Thyroid gland (tissue), 4 donors: ENCODE measurements around the gene EXOC7. TPM values are rescaled to one million over a fixed set of nuclear protein-coding genes. Genes with fewer than 3 reads are reported as not detected.

Experiments used
- DNase-seq, 2 donors: peaks; one replicate each; pipeline ENCODE4 v3.0.0-alpha.2; 2019
- H3K27ac ChIP-seq, 3 donors: fragments of 200-600 bp; sonication (generic); 1 replicate in 2 of 3; 2 replicates in 1 of 3; pipeline ENCODE4 v1.5.1; 2016 to 2019; ENCODE audit warnings: mild to moderate bottlenecking in 1 of 3, moderate library complexity in 1 of 3
- H3K27me3 ChIP-seq: fragments of 200-600 bp; sonication (generic); one replicate; pipeline ENCODE4 v1.5.1; 2019
- H3K36me3 ChIP-seq, 2 donors: fragments of 200-600 bp; sonication (generic); one replicate each; pipeline ENCODE4 v1.5.1; 2016 to 2019
- H3K4me1 ChIP-seq, 2 donors: fragments of 200-600 bp; sonication (generic); one replicate each; pipeline ENCODE4 v1.5.1; 2017 to 2019
- H3K4me3 ChIP-seq, 3 donors: fragments of 200-600 bp; sonication (generic); replicated peaks in 1 of 3; 1 replicate in 2 of 3; 2 replicates in 1 of 3; pipeline ENCODE4 v1.5.1; 2016; ENCODE audit warnings: mild to moderate bottlenecking in 1 of 3
- H3K9me3 ChIP-seq: fragments of 200-600 bp; sonication (generic); one replicate; pipeline ENCODE4 v1.5.1; 2017
- POLR2A ChIP-seq, 2 donors: fragments of 450-650 bp; IDR thresholded peaks; one replicate each; pipeline ENCODE4 v1.6.1; 2017; ENCODE audit warnings: antibody characterized with exemption in 2 of 2, mild to moderate bottlenecking in 2 of 2, moderate library complexity in 1 of 2
- WGBS, 2 donors: methylation state at CpG; one replicate each; pipeline ENCODE4 v1.1.5; 2017; 5-methylcytosine and 5-hydroxymethylcytosine counted together
- intact Hi-C: fragments of 100-400 bp; cut with DNase I; formaldehyde crosslinking; loops from one replicate; pipeline ENCODE4 v1.15.1; 2023
- total RNA-seq, 4 donors: library from RNA; depleted of rRNA; stranded (reverse); fragments of >200 nt; gene quantifications; one replicate each; pipeline ENCODE4 v1.2.3, GENCODE V29; 2016
- TF ChIP-seq, protein P1 (sequence below), 6 experiments: fragments of 200-600 bp in 3 of 6; fragments of 450-650 bp in 3 of 6; sonication (generic) in 3 of 6; IDR thresholded peaks; one replicate each; pipeline ENCODE4 v1.5.1; 2016 to 2019; ENCODE audit warnings: antibody characterized with exemption in 6 of 6, mild to moderate bottlenecking in 2 of 6, inconsistent platforms in 1 of 6, moderate library complexity in 1 of 6

Gene EXOC7
- total RNA-seq, 4 donors from 2014 or later: 97.8 to 131 (median 115) TPM

GRCh38 chr17:76076146-76076764, 27.3 kb downstream of the EXOC7 start:
- Histone ChIP-seq H3K27me3 (peaks cover 26% of the 10 kb centered on the region), H3K4me1 (peaks cover 28 to 55% of the 10 kb centered on the region in 2 donors), H3K9me3 (no peaks in the 10 kb centered on the region), H3K4me3 (no peak overlapping the region), H3K36me3 (no peaks in the 10 kb centered on the region), H3K27ac (no peak overlapping the region)
- no peak for TF ChIP-seq POLR2A (IDR thresholded peaks at IDR 0.05)
- TF ChIP-seq, protein P1, sequence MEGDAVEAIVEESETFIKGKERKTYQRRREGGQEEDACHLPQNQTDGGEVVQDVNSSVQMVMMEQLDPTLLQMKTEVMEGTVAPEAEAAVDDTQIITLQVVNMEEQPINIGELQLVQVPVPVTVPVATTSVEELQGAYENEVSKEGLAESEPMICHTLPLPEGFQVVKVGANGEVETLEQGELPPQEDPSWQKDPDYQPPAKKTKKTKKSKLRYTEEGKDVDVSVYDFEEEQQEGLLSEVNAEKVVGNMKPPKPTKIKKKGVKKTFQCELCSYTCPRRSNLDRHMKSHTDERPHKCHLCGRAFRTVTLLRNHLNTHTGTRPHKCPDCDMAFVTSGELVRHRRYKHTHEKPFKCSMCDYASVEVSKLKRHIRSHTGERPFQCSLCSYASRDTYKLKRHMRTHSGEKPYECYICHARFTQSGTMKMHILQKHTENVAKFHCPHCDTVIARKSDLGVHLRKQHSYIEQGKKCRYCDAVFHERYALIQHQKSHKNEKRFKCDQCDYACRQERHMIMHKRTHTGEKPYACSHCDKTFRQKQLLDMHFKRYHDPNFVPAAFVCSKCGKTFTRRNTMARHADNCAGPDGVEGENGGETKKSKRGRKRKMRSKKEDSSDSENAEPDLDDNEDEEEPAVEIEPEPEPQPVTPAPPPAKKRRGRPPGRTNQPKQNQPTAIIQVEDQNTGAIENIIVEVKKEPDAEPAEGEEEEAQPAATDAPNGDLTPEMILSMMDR (IDR thresholded peaks at IDR 0.05): no peak
- intact Hi-C loops: no loop called here
- DNase-seq: no peak
- WGBS, 2 donors: 6% methylated on average over 28 of the region's 41 CpGs; no CpG with 5 or more reads in 1 of the 2 donors

GRCh38 chr17:76075364-76076145, 28.0 kb downstream of the EXOC7 start:
- Histone ChIP-seq H3K27me3 (peaks cover 26% of the 10 kb centered on the region), H3K36me3 (no peaks in the 10 kb centered on the region), H3K4me3 (no peak overlapping the region), H3K27ac (no peak overlapping the region), H3K4me1 (peaks cover 32 to 59% of the 10 kb centered on the region in 2 donors), H3K9me3 (no peaks in the 10 kb centered on the region)
- DNase-seq: peak; percentile 30 to 39
- WGBS, 2 donors: 4 to 5% methylated on average over 34 to 46 of the region's 48 CpGs
- no peak for TF ChIP-seq POLR2A (IDR thresholded peaks at IDR 0.05)
- TF ChIP-seq, protein P1 (IDR thresholded peaks at IDR 0.05): no peak
- intact Hi-C loops: no loop called here

DNA sequence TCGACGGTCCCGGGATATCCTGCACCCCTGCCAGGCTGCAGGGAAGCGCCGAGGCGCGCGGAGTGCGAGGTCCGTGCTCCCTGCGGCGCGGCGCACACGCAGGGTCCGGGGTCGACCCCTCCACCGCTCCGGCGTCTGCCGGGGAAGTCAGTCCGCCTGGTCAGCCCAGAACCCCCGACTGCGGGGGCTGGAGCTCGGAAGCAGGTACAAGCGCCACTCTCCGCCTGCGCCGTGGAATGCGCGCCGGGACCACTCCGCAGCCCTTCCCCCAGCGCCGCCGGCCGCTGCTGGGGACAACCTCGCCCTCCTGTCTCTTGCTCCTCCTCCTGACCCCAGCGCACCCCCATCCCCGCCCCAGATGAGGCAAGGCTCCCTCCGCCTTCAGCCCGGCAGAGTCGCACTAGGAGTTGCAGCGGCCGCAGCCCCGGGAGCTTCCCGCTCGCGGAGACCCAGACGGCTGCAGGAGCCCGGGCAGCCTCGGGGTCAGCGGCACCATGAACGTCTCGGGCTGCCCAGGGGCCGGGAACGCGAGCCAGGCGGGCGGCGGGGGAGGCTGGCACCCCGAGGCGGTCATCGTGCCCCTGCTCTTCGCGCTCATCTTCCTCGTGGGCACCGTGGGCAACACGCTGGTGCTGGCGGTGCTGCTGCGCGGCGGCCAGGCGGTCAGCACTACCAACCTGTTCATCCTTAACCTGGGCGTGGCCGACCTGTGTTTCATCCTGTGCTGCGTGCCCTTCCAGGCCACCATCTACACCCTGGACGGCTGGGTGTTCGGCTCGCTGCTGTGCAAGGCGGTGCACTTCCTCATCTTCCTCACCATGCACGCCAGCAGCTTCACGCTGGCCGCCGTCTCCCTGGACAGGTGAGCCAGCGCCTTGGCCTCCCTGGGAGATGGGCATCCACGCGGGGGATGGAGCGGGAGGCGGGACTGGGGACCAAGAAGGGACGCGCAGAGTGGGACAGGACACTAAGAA, 28.9 kb downstream of the EXOC7 start, which contains the start of gene GALR2:
TSS of gene GALR2 (plus strand) at position 392 of the 974 bp plus-strand sequence. CDS start at position 495, 103 bp downstream.
- peaks cover 26% of the 10 kb centered on the region for H3K27me3 ChIP-seq
- intact Hi-C loops: no loop called here
- WGBS, 2 donors: 1 to 3% methylated on average over 17 to 18 of the region's 92 CpGs
- TF ChIP-seq, protein P1 (IDR thresholded peaks at IDR 0.05): no peak
- no peak for TF ChIP-seq POLR2A (IDR thresholded peaks at IDR 0.05)
- no peaks in the 10 kb centered on the region for H3K36me3 ChIP-seq
- no peak for DNase-seq
- H3K4me3 ChIP-seq: no peak within 1 kb of the TSS
- H3K9me3 ChIP-seq: no peaks in the 10 kb centered on the region
- peaks cover 32 to 61% of the 10 kb centered on the region in 2 donors for H3K4me1 ChIP-seq
- no peak within 1 kb of the TSS for H3K27ac ChIP-seq

DNA sequence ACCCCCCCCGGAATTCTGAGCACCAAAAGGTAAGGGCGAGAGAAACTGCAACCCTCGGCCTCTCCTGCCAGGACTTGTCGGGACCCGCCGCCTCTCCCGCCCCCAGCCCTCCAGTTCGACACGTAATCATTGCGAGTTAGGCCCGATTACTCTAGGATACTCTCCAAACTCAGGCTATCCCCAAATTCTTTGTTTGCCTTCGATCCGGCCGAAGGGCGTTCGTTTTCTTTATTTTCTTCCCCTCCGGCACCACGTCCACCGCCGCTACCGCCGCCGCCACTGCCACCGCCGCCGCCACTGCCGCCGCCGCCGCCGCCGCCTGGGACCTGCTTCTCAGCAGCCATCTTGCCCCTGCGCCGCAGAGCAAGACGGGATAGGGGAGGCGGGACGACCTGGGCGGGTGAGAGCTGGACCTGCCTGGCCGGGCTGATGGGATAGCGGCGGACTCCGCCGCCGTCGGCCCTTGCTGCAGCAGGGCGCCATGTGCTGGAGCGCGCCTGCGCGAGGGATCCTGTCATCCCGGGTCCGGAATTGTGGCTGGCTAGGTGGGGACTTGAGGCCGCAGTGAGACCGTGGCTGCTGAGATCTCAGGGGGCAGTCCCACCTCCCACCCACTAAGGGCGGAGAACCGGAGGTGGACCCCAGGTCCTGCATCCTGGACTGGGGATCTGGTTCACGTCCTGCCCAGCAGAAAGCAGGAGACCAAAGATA, 31.3 kb downstream of the EXOC7 start, which contains the start of gene SRP68:
TSS of gene SRP68 (minus strand) at position 370 of the 711 bp plus-strand sequence. CDS start at position 344, 26 bp downstream.
- Histone ChIP-seq H3K36me3 (peaks cover 7 to 9% of the 10 kb centered on the region in 2 donors), H3K4me3 (peak within 1 kb of the TSS; percentile 13 to 83 (median 71)), H3K27ac (peak within 1 kb of the TSS in 2 of 3 donors; percentile 13 to 45), H3K9me3 (no peaks in the 10 kb centered on the region), H3K27me3 (peaks cover 26% of the 10 kb centered on the region), H3K4me1 (peaks cover 32 to 55% of the 10 kb centered on the region in 2 donors)
- 0% methylated on average over 33 to 36 of the region's 57 CpGs for WGBS, 2 donors
- peak; percentile 94 for DNase-seq
- TF ChIP-seq POLR2A (IDR thresholded peaks at IDR 0.05): peak in 1 of 2 donors; percentile 77
- TF ChIP-seq, protein P1 (IDR thresholded peaks at IDR 0.05): no peak
- intact Hi-C loops: no loop called here
